ENCODE data around the gene PHPT1. TPM values are rescaled to one million over a fixed set of nuclear protein-coding genes. Genes with fewer than 3 reads are reported as not detected.

Gene PHPT1
- total and polyA plus RNA-seq, 2 of the 13 experiments (the other 11 are each of a cell fraction or from before 2014, with no cell fraction given) = 189 to 192 TPM

DNA sequence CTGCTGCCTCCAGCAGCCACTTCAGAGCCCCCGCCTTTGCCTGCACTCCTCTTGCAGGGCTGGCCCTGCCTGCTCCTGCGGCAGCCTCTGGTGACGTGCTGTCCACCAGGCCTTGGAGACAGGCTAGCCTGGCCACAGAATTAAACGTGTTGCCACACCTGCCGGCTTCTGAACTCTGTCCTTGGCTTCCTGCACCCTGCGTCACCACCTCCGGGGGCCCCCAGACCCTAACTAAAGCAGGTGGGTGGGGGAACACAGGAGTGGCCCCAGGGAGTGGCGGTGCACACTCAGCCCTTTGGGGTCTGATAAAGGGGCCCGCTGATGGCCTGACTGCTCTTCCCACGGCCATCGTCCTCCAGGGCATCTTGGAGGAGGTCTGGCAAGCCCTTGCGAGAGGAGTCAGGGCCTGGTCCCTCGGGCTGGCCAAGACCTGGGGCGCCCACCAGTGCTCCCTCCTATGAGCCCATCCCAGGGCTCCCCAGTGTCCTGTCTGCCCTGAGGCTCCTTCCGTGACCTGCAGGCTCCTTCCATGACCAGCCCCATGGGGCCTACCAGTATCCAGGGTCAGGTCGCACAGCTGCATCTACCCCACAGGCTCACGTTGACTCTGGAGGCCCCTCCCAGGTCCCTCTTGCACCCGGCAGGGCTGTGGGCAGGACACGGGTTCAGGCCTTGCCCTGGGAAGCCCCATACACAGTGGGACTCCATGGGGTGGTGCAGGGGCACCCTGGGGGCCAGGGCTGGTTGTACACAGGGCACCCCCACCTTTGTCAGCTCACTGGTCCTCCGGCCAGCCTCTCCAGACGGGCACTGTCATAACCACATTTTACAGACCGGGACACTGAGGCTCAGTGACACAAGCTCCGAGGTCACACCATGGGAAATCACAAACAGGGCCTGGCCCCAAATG is 1.9 kb downstream of the PHPT1 start (continued):
- TF ChIP-seq ATM (IDR thresholded peaks at IDR 0.05; ENCODE audit: borderline replicate concordance) = no peak
- peak; percentile 77 for TF ChIP-seq AGO2 (optimal IDR thresholded peaks at IDR 0.05; ENCODE audit: low read depth, low read length)
- TF ChIP-seq ZNF75D (CRISPR knock-in tag; IDR thresholded peaks at IDR 0.05; ENCODE audit: borderline replicate concordance) = no peak
- TF ChIP-seq, protein P1, sequence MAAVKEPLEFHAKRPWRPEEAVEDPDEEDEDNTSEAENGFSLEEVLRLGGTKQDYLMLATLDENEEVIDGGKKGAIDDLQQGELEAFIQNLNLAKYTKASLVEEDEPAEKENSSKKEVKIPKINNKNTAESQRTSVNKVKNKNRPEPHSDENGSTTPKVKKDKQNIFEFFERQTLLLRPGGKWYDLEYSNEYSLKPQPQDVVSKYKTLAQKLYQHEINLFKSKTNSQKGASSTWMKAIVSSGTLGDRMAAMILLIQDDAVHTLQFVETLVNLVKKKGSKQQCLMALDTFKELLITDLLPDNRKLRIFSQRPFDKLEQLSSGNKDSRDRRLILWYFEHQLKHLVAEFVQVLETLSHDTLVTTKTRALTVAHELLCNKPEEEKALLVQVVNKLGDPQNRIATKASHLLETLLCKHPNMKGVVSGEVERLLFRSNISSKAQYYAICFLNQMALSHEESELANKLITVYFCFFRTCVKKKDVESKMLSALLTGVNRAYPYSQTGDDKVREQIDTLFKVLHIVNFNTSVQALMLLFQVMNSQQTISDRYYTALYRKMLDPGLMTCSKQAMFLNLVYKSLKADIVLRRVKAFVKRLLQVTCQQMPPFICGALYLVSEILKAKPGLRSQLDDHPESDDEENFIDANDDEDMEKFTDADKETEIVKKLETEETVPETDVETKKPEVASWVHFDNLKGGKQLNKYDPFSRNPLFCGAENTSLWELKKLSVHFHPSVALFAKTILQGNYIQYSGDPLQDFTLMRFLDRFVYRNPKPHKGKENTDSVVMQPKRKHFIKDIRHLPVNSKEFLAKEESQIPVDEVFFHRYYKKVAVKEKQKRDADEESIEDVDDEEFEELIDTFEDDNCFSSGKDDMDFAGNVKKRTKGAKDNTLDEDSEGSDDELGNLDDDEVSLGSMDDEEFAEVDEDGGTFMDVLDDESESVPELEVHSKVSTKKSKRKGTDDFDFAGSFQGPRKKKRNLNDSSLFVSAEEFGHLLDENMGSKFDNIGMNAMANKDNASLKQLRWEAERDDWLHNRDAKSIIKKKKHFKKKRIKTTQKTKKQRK (IDR thresholded peaks at IDR 0.05; ENCODE audit: low read length) = no peak
- TF ChIP-seq SOX5 (CRISPR knock-in tag; IDR thresholded peaks at IDR 0.05; ENCODE audit: borderline replicate concordance) = no peak
- TF ChIP-seq ZNF205 (CRISPR knock-in tag; IDR thresholded peaks at IDR 0.05) = no peak
- TF ChIP-seq CEBPG (CRISPR knock-in tag; IDR thresholded peaks at IDR 0.05) = no peak
- no peak for TF ChIP-seq ZEB1 (IDR thresholded peaks at IDR 0.05; ENCODE audit: insufficient replicate concordance, low read depth)
- TF ChIP-seq, protein P2, sequence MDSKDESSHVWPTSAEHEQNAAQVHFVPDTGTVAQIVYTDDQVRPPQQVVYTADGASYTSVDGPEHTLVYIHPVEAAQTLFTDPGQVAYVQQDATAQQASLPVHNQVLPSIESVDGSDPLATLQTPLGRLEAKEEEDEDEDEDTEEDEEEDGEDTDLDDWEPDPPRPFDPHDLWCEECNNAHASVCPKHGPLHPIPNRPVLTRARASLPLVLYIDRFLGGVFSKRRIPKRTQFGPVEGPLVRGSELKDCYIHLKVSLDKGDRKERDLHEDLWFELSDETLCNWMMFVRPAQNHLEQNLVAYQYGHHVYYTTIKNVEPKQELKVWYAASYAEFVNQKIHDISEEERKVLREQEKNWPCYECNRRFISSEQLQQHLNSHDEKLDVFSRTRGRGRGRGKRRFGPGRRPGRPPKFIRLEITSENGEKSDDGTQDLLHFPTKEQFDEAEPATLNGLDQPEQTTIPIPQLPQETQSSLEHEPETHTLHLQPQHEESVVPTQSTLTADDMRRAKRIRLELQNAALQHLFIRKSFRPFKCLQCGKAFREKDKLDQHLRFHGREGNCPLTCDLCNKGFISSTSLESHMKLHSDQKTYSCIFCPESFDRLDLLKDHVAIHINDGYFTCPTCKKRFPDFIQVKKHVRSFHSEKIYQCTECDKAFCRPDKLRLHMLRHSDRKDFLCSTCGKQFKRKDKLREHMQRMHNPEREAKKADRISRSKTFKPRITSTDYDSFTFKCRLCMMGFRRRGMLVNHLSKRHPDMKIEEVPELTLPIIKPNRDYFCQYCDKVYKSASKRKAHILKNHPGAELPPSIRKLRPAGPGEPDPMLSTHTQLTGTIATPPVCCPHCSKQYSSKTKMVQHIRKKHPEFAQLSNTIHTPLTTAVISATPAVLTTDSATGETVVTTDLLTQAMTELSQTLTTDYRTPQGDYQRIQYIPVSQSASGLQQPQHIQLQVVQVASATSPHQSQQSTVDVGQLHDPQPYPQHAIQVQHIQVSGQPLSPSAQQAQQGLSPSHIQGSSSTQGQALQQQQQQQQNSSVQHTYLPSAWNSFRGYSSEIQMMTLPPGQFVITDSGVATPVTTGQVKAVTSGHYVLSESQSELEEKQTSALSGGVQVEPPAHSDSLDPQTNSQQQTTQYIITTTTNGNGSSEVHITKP (CRISPR knock-in tag; IDR thresholded peaks at IDR 0.05; ENCODE audit: low read depth) = no peak
- no peak; the same call in 1 of the 2 replicates for TF ChIP-seq KDM2A (CRISPR knock-in tag; IDR thresholded peaks at IDR 0.05; ENCODE audit: borderline replicate concordance, low read depth)
- TF ChIP-seq, protein P3, sequence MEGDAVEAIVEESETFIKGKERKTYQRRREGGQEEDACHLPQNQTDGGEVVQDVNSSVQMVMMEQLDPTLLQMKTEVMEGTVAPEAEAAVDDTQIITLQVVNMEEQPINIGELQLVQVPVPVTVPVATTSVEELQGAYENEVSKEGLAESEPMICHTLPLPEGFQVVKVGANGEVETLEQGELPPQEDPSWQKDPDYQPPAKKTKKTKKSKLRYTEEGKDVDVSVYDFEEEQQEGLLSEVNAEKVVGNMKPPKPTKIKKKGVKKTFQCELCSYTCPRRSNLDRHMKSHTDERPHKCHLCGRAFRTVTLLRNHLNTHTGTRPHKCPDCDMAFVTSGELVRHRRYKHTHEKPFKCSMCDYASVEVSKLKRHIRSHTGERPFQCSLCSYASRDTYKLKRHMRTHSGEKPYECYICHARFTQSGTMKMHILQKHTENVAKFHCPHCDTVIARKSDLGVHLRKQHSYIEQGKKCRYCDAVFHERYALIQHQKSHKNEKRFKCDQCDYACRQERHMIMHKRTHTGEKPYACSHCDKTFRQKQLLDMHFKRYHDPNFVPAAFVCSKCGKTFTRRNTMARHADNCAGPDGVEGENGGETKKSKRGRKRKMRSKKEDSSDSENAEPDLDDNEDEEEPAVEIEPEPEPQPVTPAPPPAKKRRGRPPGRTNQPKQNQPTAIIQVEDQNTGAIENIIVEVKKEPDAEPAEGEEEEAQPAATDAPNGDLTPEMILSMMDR (CRISPR knock-in tag; IDR thresholded peaks at IDR 0.05) = no peak
- no peak for TF ChIP-seq ZZZ3 (CRISPR knock-in tag; IDR thresholded peaks at IDR 0.05; ENCODE audit: borderline replicate concordance)
- TF ChIP-seq PHF8 (CRISPR knock-in tag; IDR thresholded peaks at IDR 0.05) = no peak
- TF ChIP-seq PITX1 (CRISPR knock-in tag; IDR thresholded peaks at IDR 0.05) = no peak
- TF ChIP-seq, protein P4, sequence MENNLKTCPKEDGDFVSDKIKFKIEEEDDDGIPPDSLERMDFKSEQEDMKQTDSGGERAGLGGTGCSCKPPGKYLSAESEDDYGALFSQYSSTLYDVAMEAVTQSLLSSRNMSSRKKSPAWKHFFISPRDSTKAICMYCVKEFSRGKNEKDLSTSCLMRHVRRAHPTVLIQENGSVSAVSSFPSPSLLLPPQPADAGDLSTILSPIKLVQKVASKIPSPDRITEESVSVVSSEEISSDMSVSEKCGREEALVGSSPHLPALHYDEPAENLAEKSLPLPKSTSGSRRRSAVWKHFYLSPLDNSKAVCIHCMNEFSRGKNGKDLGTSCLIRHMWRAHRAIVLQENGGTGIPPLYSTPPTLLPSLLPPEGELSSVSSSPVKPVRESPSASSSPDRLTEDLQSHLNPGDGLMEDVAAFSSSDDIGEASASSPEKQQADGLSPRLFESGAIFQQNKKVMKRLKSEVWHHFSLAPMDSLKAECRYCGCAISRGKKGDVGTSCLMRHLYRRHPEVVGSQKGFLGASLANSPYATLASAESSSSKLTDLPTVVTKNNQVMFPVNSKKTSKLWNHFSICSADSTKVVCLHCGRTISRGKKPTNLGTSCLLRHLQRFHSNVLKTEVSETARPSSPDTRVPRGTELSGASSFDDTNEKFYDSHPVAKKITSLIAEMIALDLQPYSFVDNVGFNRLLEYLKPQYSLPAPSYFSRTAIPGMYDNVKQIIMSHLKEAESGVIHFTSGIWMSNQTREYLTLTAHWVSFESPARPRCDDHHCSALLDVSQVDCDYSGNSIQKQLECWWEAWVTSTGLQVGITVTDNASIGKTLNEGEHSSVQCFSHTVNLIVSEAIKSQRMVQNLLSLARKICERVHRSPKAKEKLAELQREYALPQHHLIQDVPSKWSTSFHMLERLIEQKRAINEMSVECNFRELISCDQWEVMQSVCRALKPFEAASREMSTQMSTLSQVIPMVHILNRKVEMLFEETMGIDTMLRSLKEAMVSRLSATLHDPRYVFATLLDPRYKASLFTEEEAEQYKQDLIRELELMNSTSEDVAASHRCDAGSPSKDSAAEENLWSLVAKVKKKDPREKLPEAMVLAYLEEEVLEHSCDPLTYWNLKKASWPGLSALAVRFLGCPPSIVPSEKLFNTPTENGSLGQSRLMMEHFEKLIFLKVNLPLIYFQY (CRISPR knock-in tag; IDR thresholded peaks at IDR 0.05; ENCODE audit: borderline replicate concordance) = no peak
- TF ChIP-seq SMC3 (IDR thresholded peaks at IDR 0.05; ENCODE audit: low read length) = no peak

Measured in HepG2 (cell line).